HG02884 (cell line): ENCODE results near the gene ASB7.

Experiments
- ATAC-seq: cut with Tn5 transposase; IDR thresholded peaks from one replicate; pipeline ENCODE4 v1.9.1; 2021; ENCODE audit warnings: mild to moderate bottlenecking, moderate library complexity; ENCODE audit not compliant: unreplicated experiment

Gene ASB7

GRCh38 chr15:100596792-100597191 lies 5.6 kb upstream of the ASB7 start:
- peak; percentile 80 for ATAC-seq

- no peak for ATAC-seq
These were observed 4.5 kb upstream of the ASB7 start for GRCh38 chr15:100597862-100598261.

- no peak for ATAC-seq
These were observed 3.7 kb upstream of the ASB7 start for GRCh38 chr15:100598655-100599054.

- ATAC-seq: no peak
These were observed 1.2 kb upstream of the ASB7 start for GRCh38 chr15:100601163-100601562.

- ATAC-seq: peak; percentile 6
These were observed 749 bp upstream of the ASB7 start for GRCh38 chr15:100601617-100602063.

- peak; percentile 40 for ATAC-seq
These were observed 519 bp downstream of the ASB7 start for GRCh38 chr15:100602823-100603393.

GRCh38 chr15:100612539-100612938 lies 10.2 kb downstream of the ASB7 start:
- no peak for ATAC-seq

- no peak for ATAC-seq
These were observed 10.8 kb downstream of the ASB7 start for GRCh38 chr15:100613208-100613607.

GRCh38 chr15:100614336-100614735 lies 11.9 kb downstream of the ASB7 start:
- no peak for ATAC-seq

- no peak for ATAC-seq
These were observed 12.5 kb downstream of the ASB7 start for GRCh38 chr15:100614918-100615317.

GRCh38 chr15:100615801-100616200 lies 13.4 kb downstream of the ASB7 start:
- no peak for ATAC-seq

GRCh38 chr15:100616700-100617099 lies 14.3 kb downstream of the ASB7 start:
- ATAC-seq: no peak

GRCh38 chr15:100623301-100623700 lies 20.9 kb downstream of the ASB7 start:
- no peak for ATAC-seq

GRCh38 chr15:100627789-100628395 lies 25.5 kb downstream of the ASB7 start:
- ATAC-seq: peak; percentile 81

- no peak for ATAC-seq
These were observed 26.4 kb downstream of the ASB7 start for GRCh38 chr15:100628746-100629145.

GRCh38 chr15:100631831-100632230 lies 29.4 kb downstream of the ASB7 start:
- ATAC-seq: no peak

GRCh38 chr15:100633763-100634075 lies 31.3 kb downstream of the ASB7 start:
- no peak for ATAC-seq

GRCh38 chr15:100635406-100636071 lies 33.1 kb downstream of the ASB7 start:
- no peak for ATAC-seq

GRCh38 chr15:100638177-100638730 lies 35.9 kb downstream of the ASB7 start:
- no peak for ATAC-seq

- ATAC-seq: no peak
These were observed 40.0 kb downstream of the ASB7 start for GRCh38 chr15:100642213-100642949.

GRCh38 chr15:100642950-100643338 lies 40.6 kb downstream of the ASB7 start:
- no peak for ATAC-seq

GRCh38 chr15:100645671-100646070 lies 43.3 kb downstream of the ASB7 start:
- no peak for ATAC-seq
